HepG2 (cell line): ENCODE data around the gene LEAP2. TPM values are rescaled to one million over a fixed set of nuclear protein-coding genes. Genes with fewer than 3 reads are reported as not detected.
A peak's percentile ranks its signal among the peaks of the same experiment; 100 is the strongest.

Source experiments
- ATAD3A ChIP-seq: sonication (generic); formaldehyde crosslinking; IDR thresholded peaks from 2 replicates; pipeline ENCODE4 v1.4.0; 2020; ENCODE audit warnings: missing genetic modification reagents
- BCL3 ChIP-seq: sonication (generic); formaldehyde crosslinking; IDR thresholded peaks from 2 replicates; pipeline ENCODE4 v1.5.1; 2020; ENCODE audit warnings: mild to moderate bottlenecking, missing genetic modification reagents, moderate library complexity
- FIP1L1 ChIP-seq: fragments of 200-400 bp; formaldehyde crosslinking; IDR thresholded peaks from 2 replicates; pipeline ENCODE4 v1.6.1; 2018; ENCODE audit warnings: low read depth, mild to moderate bottlenecking, low read length, moderate library complexity, borderline replicate concordance; ENCODE audit not compliant: insufficient read depth
- GLI4 ChIP-seq: sonication (generic); formaldehyde crosslinking; IDR thresholded peaks from 2 replicates; pipeline ENCODE4 v1.5.1; 2020; ENCODE audit warnings: missing genetic modification reagents, mild to moderate bottlenecking, moderate library complexity, borderline replicate concordance
- GTF3A ChIP-seq: sonication (generic); formaldehyde crosslinking; conservative IDR thresholded peaks from 2 replicates; pipeline ENCODE4 v1.4.0; 2020; ENCODE audit warnings: mild to moderate bottlenecking, missing genetic modification reagents
- KAT8 ChIP-seq: IDR thresholded peaks from 2 replicates; pipeline ENCODE4 v1.6.1; 2016; ENCODE audit warnings: missing genetic modification reagents, missing compliant biosample characterization
- MBNL3 ChIP-seq: fragments of 250-450 bp; sonication (Bioruptor Pico); conservative IDR thresholded peaks from 2 replicates; pipeline ENCODE4 v1.8.0; 2022; ENCODE audit warnings: mild to moderate bottlenecking, inconsistent platforms
- MXD3 ChIP-seq: IDR thresholded peaks from 2 replicates; pipeline ENCODE4 v1.6.1; 2016; ENCODE audit warnings: mild to moderate bottlenecking, missing biosample characterization, missing genetic modification reagents
- MZF1 ChIP-seq: sonication (generic); formaldehyde crosslinking; IDR thresholded peaks from 2 replicates; pipeline ENCODE4 v1.8.1; 2023; ENCODE audit warnings: mild to moderate bottlenecking, missing genetic modification reagents, borderline replicate concordance
- PPARG ChIP-seq: conservative IDR thresholded peaks from 2 replicates; pipeline ENCODE4 v1.6.1; 2016; ENCODE audit warnings: missing biosample characterization, missing genetic modification reagents
- RELA ChIP-seq: sonication (generic); formaldehyde crosslinking; IDR thresholded peaks from 2 replicates; pipeline ENCODE4 v1.4.0; 2020; ENCODE audit warnings: missing genetic modification reagents
- RNF2 ChIP-seq: fragments of 450-650 bp; conservative IDR thresholded peaks from 2 replicates; pipeline ENCODE4 v1.6.1; 2016; ENCODE audit warnings: low read depth
- SNAI1 ChIP-seq: sonication (generic); formaldehyde crosslinking; IDR thresholded peaks from 2 replicates; pipeline ENCODE4 v1.5.0; 2020; ENCODE audit warnings: mild to moderate bottlenecking, missing genetic modification reagents, borderline replicate concordance
- SOX13 ChIP-seq, 3 experiments: fragments of 450-650 bp in 1 of 3; sonication (generic) in 1 of 3; formaldehyde crosslinking in 1 of 3; IDR thresholded peaks in 2 of 3; conservative IDR thresholded peaks in 1 of 3; 2 replicates each; pipeline versions ENCODE4 v1.5.0 to v1.6.1; 2016 to 2020; ENCODE audit warnings: antibody characterized with exemption in 1 of 3, mild to moderate bottlenecking in 1 of 3, missing compliant biosample characterization in 1 of 3, missing genetic modification reagents in 1 of 3, moderate library complexity in 1 of 3
- TBX2 ChIP-seq: sonication (generic); formaldehyde crosslinking; IDR thresholded peaks from 2 replicates; pipeline ENCODE4 v1.5.0; 2020; ENCODE audit warnings: missing genetic modification reagents, mild to moderate bottlenecking, borderline replicate concordance
- U2AF2 ChIP-seq: fragments of 200-400 bp; formaldehyde crosslinking; IDR thresholded peaks from 2 replicates; pipeline ENCODE4 v1.6.1; 2017; ENCODE audit warnings: low read depth, mild to moderate bottlenecking, low read length
- YEATS4 ChIP-seq: sonication (generic); formaldehyde crosslinking; IDR thresholded peaks from 2 replicates; pipeline ENCODE4 v1.4.0; 2020; ENCODE audit warnings: missing genetic modification reagents, borderline replicate concordance
- ZEB1 ChIP-seq: IDR thresholded peaks from 2 replicates; pipeline ENCODE4 v1.6.1; 2012; ENCODE audit warnings: mild to moderate bottlenecking, low read depth, inconsistent platforms; ENCODE audit not compliant: insufficient replicate concordance
- ZNF205 ChIP-seq: IDR thresholded peaks from 2 replicates; pipeline ENCODE4 v1.6.1; 2018; ENCODE audit warnings: missing biosample characterization, missing genetic modification reagents
- ZNF317 ChIP-seq: sonication (generic); formaldehyde crosslinking; IDR thresholded peaks from 2 replicates; pipeline ENCODE4 v1.5.0; 2020; ENCODE audit warnings: mild to moderate bottlenecking, missing genetic modification reagents
- ZNF432 ChIP-seq: sonication (generic); formaldehyde crosslinking; IDR thresholded peaks from 2 replicates; pipeline ENCODE4 v1.5.0; 2020; ENCODE audit warnings: missing genetic modification reagents, mild to moderate bottlenecking, borderline replicate concordance
- ZNF460 ChIP-seq: sonication (generic); formaldehyde crosslinking; IDR thresholded peaks from 2 replicates; pipeline ENCODE4 v1.5.1; 2020; ENCODE audit warnings: missing genetic modification reagents, mild to moderate bottlenecking, borderline replicate concordance
- ZNF503 ChIP-seq: sonication (generic); formaldehyde crosslinking; IDR thresholded peaks from 2 replicates; pipeline ENCODE4 v1.4.0; 2020; ENCODE audit warnings: missing genetic modification reagents
- ZNF567 ChIP-seq: sonication (generic); formaldehyde crosslinking; IDR thresholded peaks from 2 replicates; pipeline ENCODE4 v1.8.1; 2023; ENCODE audit warnings: mild to moderate bottlenecking, missing genetic modification reagents, borderline replicate concordance
- ZNF577 ChIP-seq: sonication (generic); formaldehyde crosslinking; IDR thresholded peaks from 2 replicates; pipeline ENCODE4 v1.4.0; 2020; ENCODE audit warnings: mild to moderate bottlenecking, low read depth, missing genetic modification reagents, borderline replicate concordance
- ZSCAN30 ChIP-seq: sonication (generic); formaldehyde crosslinking; IDR thresholded peaks from 2 replicates; pipeline ENCODE4 v1.5.0; 2020; ENCODE audit warnings: mild to moderate bottlenecking, missing genetic modification reagents
- polyA plus RNA-seq, 8 experiments: library from polyadenylated mRNA; depleted of rRNA in 3 of 8; stranded (reverse) in 7 of 8; unstranded in 1 of 8; fragments of >200 nt; fragmentation: Illumina TruSeq in 4 of 8; extraction: Trizol in 4 of 8; gene quantifications; 2 replicates each; pipeline versions ENCODE4 v1.2.1 to v1.2.3, GENCODE V29; 2011 to 2016; ENCODE audit warnings: low read depth in 4 of 8, missing spikeins in 1 of 8, mixed read lengths in 1 of 8; ENCODE audit not compliant: insufficient read depth in 1 of 8
- total RNA-seq, 5 experiments: library from RNA; depleted of rRNA; stranded (reverse); fragments of >200 nt; fragmentation: Illumina TruSeq; extraction: Trizol; gene quantifications; 2 replicates each; pipeline ENCODE4 v1.2.3, GENCODE V29; 2016; ENCODE audit warnings: low read depth in 1 of 5

LEAP2 gene
- total and polyA plus RNA-seq, 2 of the 13 experiments (the other 11 are each of a cell fraction or from before 2014, with no cell fraction given): 23.9 to 51.9 TPM

GRCh38 chr5:132830436-132831094, 42.9 kb upstream of the LEAP2 start, which contains the start of gene SHROOM1 (continued):
- no peak for TF ChIP-seq ZNF567
- 0 out of 2 replicates have a peak, but pooled peaks have one; percentile 53 for TF ChIP-seq GLI4 (CRISPR knock-in tag)
- TF ChIP-seq FIP1L1: no peak
- peak; percentile 47; the same call in 1 of the 2 replicates for TF ChIP-seq TBX2 (CRISPR knock-in tag)
- TF ChIP-seq KAT8: peak; percentile 85
- TF ChIP-seq RNF2: no peak; the same call in 1 of the 2 replicates
- peak; percentile 58; the same call in 1 of the 2 replicates for TF ChIP-seq MXD3 (CRISPR knock-in tag)
- no peak for TF ChIP-seq SOX13 (IDR thresholded peaks at IDR 0.05)
- TF ChIP-seq SOX13 (CRISPR knock-in tag; conservative IDR thresholded peaks at IDR 0.05 in 1 of 2, IDR thresholded peaks at IDR 0.05 in 1 of 2): peak in 1 of 2 experiments; percentile 56; a peak in 2 of 4 replicates
- TF ChIP-seq ZNF205 (CRISPR knock-in tag): 0 out of 2 replicates have a peak, but pooled peaks have one; percentile 23
- no peak for TF ChIP-seq ZEB1
- no peak for TF ChIP-seq MZF1 (CRISPR knock-in tag)
- TF ChIP-seq ZNF460: no peak
- no peak for TF ChIP-seq ZNF432
- no peak for TF ChIP-seq SNAI1
- TF ChIP-seq ZSCAN30 (CRISPR knock-in tag): no peak
- TF ChIP-seq MBNL3 (CRISPR knock-in tag): no peak
- no peak for TF ChIP-seq ATAD3A
- TF ChIP-seq BCL3 (CRISPR knock-in tag): no peak; the same call in 1 of the 2 replicates
- peak; percentile 66; the same call in 1 of the 2 replicates for TF ChIP-seq ZNF577 (CRISPR knock-in tag)
- peak; percentile 56; the same call in 1 of the 2 replicates for TF ChIP-seq PPARG (CRISPR knock-in tag)
- TF ChIP-seq ZNF503: no peak
- TF ChIP-seq GTF3A: no peak
- 0 out of 2 replicates have a peak, but pooled peaks have one; percentile 43 for TF ChIP-seq ZNF317 (CRISPR knock-in tag)
- no peak for TF ChIP-seq U2AF2
- no peak for TF ChIP-seq RELA (CRISPR knock-in tag)
- no peak; the same call in 1 of the 2 replicates for TF ChIP-seq YEATS4 (CRISPR knock-in tag)
